ENCODE data around the gene NUDCD3. TPM values are rescaled to one million over a fixed set of nuclear protein-coding genes. Genes with fewer than 3 reads are reported as not detected.
"Not testable (repeated sequence)": the region's sequence is repeated elsewhere in the genome, so short reads cannot be mapped to it uniquely, and the experiment has no call there.

The NUDCD3 gene
- total RNA-seq, 4 donors from 2014 or later = 44.7 to 57.3 (median 49.7) TPM

GRCh38 chr7:44517175-44517574, 26.7 kb upstream of the NUDCD3 start:
- Histone ChIP-seq H3K4me3 (no peak overlapping the region), H3K4me1 (no peaks in the 10 kb centered on the region), H3K27me3 (no peaks in the 10 kb centered on the region), H3K36me3 (peaks cover 0 to 5% (median 0%) of the 10 kb centered on the region in 3 donors), H3K9me3 (no peaks in the 10 kb centered on the region), H3K27ac (no peak overlapping the region)
- 71 to 90% methylated on average over 8 of the region's 8 CpGs for WGBS, 2 donors
- TF ChIP-seq EP300 (IDR thresholded peaks at IDR 0.05) (no peak), POLR2A (IDR thresholded peaks at IDR 0.05) (no peak)
- DNase-seq (ENCODE audit: low spot score in 2 of 2) = no peak

- Histone ChIP-seq H3K36me3 (peaks cover 0 to 5% (median 0%) of the 10 kb centered on the region in 3 donors), H3K4me3 (no peak overlapping the region), H3K27me3 (no peaks in the 10 kb centered on the region), H3K4me1 (no peaks in the 10 kb centered on the region), H3K27ac (no peak overlapping the region), H3K9me3 (no peaks in the 10 kb centered on the region)
- no peak for DNase-seq (ENCODE audit: low spot score in 2 of 2)
- 67 to 81% methylated on average over 7 to 10 of the region's 10 CpGs for WGBS, 2 donors
- TF ChIP-seq CTCF (IDR thresholded peaks at IDR 0.05) (no peak), POLR2A (IDR thresholded peaks at IDR 0.05) (no peak), EP300 (IDR thresholded peaks at IDR 0.05) (no peak)
Measured at GRCh38 chr7:44515590-44516268, 25.3 kb upstream of the NUDCD3 start.

- TF ChIP-seq POLR2A (IDR thresholded peaks at IDR 0.05) = no peak
- TF ChIP-seq EP300 (IDR thresholded peaks at IDR 0.05) = no peak
- no peak for DNase-seq (ENCODE audit: low spot score in 2 of 2)
- H3K4me3 ChIP-seq = no peak overlapping the region
- H3K27ac ChIP-seq = no peak overlapping the region
- H3K9me3 ChIP-seq = peaks cover 0 to 9% (median 0%) of the 10 kb centered on the region in 4 donors
- WGBS, 2 donors = 83 to 89% methylated on average over 7 of the region's 7 CpGs
- H3K27me3 ChIP-seq = no peaks in the 10 kb centered on the region
- H3K4me1 ChIP-seq = no peaks in the 10 kb centered on the region
- peaks cover 0 to 5% (median 0%) of the 10 kb centered on the region in 3 donors for H3K36me3 ChIP-seq
Measured at GRCh38 chr7:44512736-44513135, 22.3 kb upstream of the NUDCD3 start.

GRCh38 chr7:44511863-44512468, 21.5 kb upstream of the NUDCD3 start:
- Histone ChIP-seq H3K9me3 (peaks cover 0 to 9% (median 0%) of the 10 kb centered on the region in 4 donors), H3K4me1 (no peaks in the 10 kb centered on the region), H3K27me3 (no peaks in the 10 kb centered on the region), H3K27ac (no peak overlapping the region), H3K36me3 (peaks cover 0 to 5% (median 0%) of the 10 kb centered on the region in 3 donors), H3K4me3 (no peak overlapping the region)
- no peak for TF ChIP-seq POLR2A (IDR thresholded peaks at IDR 0.05)
- TF ChIP-seq EP300 (IDR thresholded peaks at IDR 0.05) = no peak
- TF ChIP-seq CTCF (IDR thresholded peaks at IDR 0.05) = no peak
- DNase-seq (ENCODE audit: low spot score in 2 of 2) = no peak
- 40 to 52% methylated on average over 4 of the region's 4 CpGs for WGBS, 2 donors

- Histone ChIP-seq H3K9me3 (peaks cover 0 to 9% (median 0%) of the 10 kb centered on the region in 4 donors), H3K27ac (no peak overlapping the region), H3K36me3 (peaks cover 0 to 5% (median 0%) of the 10 kb centered on the region in 3 donors), H3K27me3 (no peaks in the 10 kb centered on the region), H3K4me1 (no peaks in the 10 kb centered on the region), H3K4me3 (no peak overlapping the region)
- DNase-seq (ENCODE audit: low spot score in 2 of 2) = no peak
- TF ChIP-seq CTCF (IDR thresholded peaks at IDR 0.05) = no peak
- TF ChIP-seq EP300 (IDR thresholded peaks at IDR 0.05) = no peak
- no peak for TF ChIP-seq POLR2A (IDR thresholded peaks at IDR 0.05)
- WGBS, 2 donors = 89 to 90% methylated on average over 1 of the region's 1 CpG
Measured at GRCh38 chr7:44511236-44511635, 20.8 kb upstream of the NUDCD3 start.

GRCh38 chr7:44508328-44509030, 18.0 kb upstream of the NUDCD3 start:
- no peak overlapping the region for H3K27ac ChIP-seq

GRCh38 chr7:44506592-44507288, 16.3 kb upstream of the NUDCD3 start:
- WGBS, 2 donors = 78 to 80% methylated on average over 3 of the region's 3 CpGs
- not testable (repeated sequence) for H3K4me3 ChIP-seq

More at GRCh38 chr7:44508328-44509030, 18.0 kb upstream of the NUDCD3 start:
- H3K27me3 ChIP-seq = no peaks in the 10 kb centered on the region
- peaks cover 0 to 9% (median 0%) of the 10 kb centered on the region in 4 donors for H3K9me3 ChIP-seq
- H3K4me1 ChIP-seq = no peaks in the 10 kb centered on the region
- 60 to 67% methylated on average over 2 of the region's 2 CpGs for WGBS, 2 donors
- no peak for DNase-seq (ENCODE audit: low spot score in 2 of 2)
- TF ChIP-seq CTCF (IDR thresholded peaks at IDR 0.05) (no peak), POLR2A (IDR thresholded peaks at IDR 0.05) (no peak), EP300 (IDR thresholded peaks at IDR 0.05) (no peak)
- no peak overlapping the region for H3K4me3 ChIP-seq
- peaks cover 0 to 3% (median 0%) of the 10 kb centered on the region in 3 donors for H3K36me3 ChIP-seq

More at GRCh38 chr7:44506592-44507288, 16.3 kb upstream of the NUDCD3 start:
- H3K36me3 ChIP-seq; H3K4me1 ChIP-seq; H3K27ac ChIP-seq; DNase-seq (ENCODE audit: low spot score in 2 of 2); H3K9me3 ChIP-seq; H3K27me3 ChIP-seq: not testable (repeated sequence)
